GM21717 (cell line): ENCODE data around the gene OR51B4.
"Not testable (repeated sequence)": the region's sequence is repeated elsewhere in the genome, so short reads cannot be mapped to it uniquely, and the experiment has no call there.

Source experiments
- ATAC-seq: cut with Tn5 transposase; IDR thresholded peaks from one replicate; pipeline ENCODE4 v1.9.1; 2021; ENCODE audit warnings: mild to moderate bottlenecking, moderate library complexity; ENCODE audit not compliant: unreplicated experiment

The OR51B4 gene, protein sequence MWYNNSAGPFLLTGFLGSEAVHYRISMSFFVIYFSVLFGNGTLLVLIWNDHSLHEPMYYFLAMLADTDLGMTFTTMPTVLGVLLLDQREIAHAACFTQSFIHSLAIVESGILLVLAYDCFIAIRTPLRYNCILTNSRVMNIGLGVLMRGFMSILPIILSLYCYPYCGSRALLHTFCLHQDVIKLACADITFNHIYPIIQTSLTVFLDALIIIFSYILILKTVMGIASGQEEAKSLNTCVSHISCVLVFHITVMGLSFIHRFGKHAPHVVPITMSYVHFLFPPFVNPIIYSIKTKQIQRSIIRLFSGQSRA

DNA sequence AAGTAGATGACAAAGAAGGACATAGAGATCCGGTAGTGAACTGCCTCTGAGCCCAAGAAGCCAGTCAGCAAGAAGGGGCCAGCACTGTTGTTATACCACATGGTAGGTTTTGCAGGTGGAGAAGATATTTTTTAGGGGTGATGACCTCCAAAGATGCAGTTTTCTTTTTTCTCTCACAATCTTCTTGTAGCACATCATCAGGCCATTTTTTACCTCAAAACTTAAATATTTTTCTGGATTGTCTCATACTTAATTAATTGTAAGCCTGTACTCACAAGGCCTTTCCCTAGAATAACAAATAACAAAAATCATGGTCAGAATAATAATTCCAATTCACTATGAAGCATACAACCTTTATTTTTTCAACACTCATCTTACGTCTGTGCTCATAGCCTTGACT, at the start of gene OR51B4:
Gene OR51B4, minus strand, starts transcription at position 101 of the 400 bp plus-strand sequence. Its CDS starts 0 bp downstream, at position 101.
- ATAC-seq = no peak

DNA sequence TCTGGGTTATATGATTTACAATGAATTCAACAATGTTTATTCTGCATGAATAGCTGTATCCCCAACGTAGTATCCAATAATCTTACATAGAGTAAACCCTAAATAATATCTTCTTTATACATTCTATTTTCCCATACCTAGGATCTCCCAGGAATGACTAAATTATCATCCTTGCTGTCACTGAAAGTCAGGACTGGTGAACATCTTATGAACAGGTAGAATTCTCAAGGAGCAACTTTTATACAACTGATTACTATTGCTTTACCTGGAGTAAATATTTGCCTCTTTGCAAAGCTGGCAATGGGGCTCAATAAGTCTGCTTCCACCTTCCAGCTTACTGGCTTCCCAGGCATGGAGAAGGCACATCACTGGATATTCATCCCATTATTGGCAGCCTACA, 49.5 kb upstream of the OR51B4 start, which contains the start of gene OR51B6:
Gene OR51B6, plus strand, starts transcription at position 301 of the 400 bp plus-strand sequence. Its CDS starts 0 bp downstream, at position 301.
- no peak for ATAC-seq

DNA sequence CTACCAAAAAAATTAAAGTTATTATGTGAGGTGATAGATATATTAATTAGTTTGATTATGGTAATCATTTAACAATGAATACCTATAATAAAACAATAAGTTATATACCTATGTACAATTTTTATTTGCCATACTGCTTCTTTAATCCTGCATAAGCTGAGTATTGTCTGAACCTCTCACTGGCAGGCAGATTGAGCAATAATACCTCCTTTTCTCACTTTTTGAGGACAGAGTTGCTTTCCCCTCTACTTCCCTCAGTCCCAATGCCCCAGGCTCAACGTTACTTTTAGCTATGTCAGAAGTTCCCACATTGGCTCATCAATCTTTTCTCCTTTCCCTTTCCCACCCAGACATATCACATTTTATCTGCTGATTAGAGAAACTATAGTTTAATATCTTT, 47.8 kb upstream of the OR51B4 start:
- ATAC-seq = no peak

DNA sequence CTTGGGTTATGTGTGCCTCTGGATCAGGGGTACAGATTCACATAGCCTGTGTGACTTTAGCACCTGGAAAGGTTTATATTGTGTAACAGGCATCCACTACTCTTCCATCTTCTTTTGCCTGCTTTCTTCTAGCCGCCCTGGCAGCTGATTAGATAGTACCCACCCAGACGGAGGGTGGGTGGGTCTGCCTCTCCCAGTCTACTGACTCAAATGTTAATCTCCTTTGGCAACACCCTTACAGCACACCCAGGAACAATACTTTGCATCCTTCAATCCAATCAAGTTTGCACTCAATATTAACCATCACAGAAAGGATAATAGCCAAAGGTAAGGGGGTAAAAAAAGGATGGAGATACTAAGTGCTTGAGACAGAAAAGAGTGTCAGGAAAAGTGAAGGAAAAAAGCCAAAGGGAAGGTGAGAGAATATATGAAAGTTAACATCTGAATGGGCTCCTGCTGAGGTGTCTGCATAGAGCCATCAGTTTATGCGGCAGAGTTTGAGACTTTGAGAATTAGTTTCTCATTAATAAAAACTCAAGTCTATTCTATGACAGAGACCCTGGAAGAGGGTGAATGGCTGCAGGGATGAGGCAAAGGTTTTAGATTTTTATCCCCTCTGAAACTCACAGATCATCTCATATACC, 46.9 kb upstream of the OR51B4 start:
- no peak for ATAC-seq

DNA sequence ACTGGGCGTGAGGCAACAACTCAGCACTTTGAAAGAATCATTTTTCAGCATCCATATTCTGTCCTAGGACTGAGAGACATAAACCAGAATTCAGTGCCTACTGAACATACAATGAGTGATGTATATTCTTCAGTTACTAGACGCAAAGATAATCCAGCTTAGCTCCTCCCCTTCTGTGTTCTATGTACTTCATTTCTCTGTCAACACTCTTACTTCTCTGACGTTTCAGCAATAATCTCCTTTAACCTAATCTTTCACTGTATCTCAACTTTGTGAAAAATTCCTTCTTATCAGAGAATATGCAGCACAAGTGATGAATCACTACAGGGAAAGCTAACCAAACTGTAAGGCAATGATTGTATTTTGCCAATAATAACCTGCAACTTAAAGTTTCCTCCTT, 44.1 kb upstream of the OR51B4 start:
- no peak for ATAC-seq

DNA sequence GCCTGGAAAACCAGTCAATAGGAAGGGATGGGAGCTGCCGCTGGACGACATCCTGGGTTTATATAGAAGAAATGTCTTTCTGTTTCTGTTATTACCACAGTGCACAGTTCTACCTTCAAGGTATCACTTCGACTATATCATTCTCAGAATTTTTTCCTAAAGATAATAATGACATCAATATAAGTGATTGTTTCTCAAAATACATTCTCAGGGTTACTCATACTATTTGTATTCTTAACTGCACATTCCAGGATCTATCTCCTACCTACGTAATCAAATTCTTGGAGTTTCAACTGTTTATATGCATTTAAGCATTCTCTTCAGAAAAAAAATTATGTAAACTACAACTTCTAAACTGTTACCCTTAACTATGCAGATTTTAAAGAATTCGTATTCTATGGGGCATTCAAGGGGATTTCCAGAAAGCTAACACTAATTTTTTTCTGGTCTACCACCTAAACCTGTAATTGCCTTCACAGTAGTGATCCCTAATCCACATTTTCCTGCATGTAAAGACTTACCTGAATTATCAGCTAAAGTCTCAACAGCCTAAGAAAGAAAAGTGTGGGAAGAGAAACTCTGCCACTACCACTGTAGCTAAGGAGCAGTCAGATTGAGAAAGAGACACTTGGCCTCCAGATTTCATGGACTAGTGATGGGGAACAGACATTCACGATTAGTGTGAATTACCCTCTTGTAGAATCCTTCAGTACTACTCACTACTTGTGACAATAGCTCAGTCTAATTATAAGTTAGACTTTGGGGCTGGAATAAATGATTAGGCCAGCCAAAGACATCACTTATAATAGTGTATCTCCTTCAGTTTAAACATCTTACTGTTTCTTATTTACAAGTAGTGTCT, 42.0 kb upstream of the OR51B4 start, which contains the start of gene OR51B5:
Gene OR51B5, minus strand, starts transcription at position 51 of the 862 bp plus-strand sequence. Its CDS starts 0 bp downstream, at position 51.
- ATAC-seq = no peak

DNA sequence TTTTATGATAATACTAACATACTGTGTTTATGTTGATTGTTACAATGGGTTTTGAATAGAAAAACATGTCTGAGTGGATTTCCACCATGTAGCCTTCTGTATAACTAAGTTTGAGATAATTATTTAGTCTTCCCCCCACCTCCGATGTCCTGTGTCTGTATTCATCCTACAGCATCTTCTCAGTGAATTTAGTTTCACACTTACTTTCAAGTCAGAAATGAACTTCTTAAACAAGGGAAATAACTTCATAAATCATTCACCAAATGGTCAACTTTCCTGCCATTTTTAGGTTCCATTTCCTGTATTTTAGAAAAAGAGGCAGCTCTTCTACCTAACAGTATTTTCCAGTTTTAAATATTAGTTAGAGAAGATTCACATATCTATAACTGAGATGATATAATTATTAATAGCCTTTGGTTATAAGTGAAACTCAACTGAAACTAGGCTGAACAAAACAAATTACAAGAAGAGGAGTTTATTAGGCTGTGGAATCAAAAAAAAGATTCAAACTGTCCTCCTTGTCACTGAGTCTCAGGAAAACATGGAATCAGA, 38.1 kb upstream of the OR51B4 start:
- peak; percentile 68 for ATAC-seq

DNA sequence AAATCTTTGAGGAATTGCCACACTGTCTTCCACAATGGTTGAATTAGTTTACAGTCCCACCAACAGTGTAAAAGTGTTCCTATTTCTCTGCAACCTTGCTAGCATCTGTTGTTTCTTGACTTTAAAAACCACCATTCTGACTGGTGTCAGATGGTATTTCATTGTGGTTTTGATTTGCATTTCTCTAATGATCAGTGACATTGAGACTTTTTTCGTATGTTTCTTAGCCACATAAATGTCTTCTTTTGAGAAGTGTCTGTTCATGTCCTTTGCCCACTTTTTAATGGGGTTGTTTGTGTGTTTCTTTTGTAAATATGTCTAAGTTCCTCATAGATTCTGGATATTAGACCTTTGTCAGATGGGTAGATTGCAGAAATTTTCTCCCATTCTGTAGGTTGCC, 35.5 kb upstream of the OR51B4 start:
- not testable (repeated sequence) for ATAC-seq

DNA sequence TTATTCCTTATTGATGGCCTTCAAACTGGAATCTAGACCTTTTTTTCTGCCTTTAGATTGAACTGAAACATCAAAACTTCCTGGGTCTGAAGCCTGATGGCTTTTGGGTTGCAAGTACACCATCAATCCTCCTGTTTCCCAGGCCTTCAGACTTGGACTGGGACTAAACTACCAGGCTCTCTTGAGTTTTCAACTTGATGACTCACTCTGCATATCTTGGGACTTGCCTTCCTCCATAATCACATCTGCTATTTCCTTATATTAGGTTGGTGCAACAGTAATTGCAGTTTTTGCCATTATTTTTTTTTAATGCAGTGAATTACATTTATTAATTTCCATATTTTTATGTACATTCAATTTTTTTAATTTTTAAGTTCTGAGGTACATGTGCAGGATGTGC, 34.6 kb upstream of the OR51B4 start:
- ATAC-seq = no peak

DNA sequence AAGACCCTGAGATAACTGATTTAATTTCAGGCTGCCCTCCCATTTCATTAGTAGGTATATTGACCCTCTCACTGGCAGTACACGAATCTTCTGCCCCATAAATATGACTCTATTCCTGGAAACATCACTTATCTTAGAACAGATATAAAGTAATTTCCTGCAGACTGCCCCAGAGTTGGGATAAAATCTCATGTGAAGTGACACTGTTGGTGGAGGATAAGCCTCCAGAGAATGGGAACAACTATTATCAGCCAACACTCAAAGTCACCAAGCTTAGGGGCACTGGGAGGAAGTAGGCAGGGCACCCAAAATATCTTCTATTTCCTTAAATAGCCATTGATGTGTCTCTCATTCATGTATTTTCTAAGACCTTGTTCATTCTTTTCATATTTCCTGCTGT, 33.4 kb upstream of the OR51B4 start:
- no peak for ATAC-seq

DNA sequence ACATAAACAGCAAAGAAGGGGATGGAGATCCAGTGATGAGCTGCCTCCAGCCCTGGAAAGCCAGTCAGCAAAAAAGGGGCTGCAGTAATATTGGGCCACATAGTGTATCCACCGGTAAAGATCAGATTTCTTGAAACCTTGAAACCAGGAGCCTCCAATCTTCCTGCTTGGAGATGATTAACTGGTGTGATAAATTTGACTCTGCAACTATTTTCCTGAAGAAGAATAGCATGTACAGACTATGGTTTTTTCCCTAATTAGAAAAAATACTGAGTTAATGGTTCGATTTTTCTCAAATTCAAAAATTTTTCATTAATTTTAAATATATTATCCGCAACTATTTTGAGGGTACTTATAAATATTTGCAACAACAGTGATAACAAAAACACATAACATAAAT, 22.5 kb upstream of the OR51B4 start, which contains the start of gene OR51B2:
Gene OR51B2, minus strand, starts transcription at position 101 of the 400 bp plus-strand sequence. Its CDS starts 0 bp downstream, at position 101.
- no peak for ATAC-seq

DNA sequence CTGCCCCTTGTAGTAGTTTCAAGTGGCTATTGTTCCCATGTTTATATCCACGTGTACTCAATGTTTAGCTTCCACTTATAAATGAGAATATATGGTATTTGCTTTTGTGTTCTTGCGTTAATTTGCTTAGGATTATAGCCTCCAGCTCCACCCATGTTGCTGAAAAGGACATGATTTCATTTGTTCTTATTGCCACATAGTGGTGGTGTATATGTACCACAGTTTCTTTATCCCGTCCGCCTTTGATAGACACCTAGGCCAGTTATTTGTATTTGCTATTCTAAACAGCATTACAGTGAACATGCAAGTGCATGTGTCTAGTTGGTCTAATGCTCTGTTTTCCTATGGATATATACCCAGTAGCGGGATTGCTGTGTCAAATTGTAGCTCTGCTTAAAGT, 15.5 kb upstream of the OR51B4 start:
- no peak for ATAC-seq

DNA sequence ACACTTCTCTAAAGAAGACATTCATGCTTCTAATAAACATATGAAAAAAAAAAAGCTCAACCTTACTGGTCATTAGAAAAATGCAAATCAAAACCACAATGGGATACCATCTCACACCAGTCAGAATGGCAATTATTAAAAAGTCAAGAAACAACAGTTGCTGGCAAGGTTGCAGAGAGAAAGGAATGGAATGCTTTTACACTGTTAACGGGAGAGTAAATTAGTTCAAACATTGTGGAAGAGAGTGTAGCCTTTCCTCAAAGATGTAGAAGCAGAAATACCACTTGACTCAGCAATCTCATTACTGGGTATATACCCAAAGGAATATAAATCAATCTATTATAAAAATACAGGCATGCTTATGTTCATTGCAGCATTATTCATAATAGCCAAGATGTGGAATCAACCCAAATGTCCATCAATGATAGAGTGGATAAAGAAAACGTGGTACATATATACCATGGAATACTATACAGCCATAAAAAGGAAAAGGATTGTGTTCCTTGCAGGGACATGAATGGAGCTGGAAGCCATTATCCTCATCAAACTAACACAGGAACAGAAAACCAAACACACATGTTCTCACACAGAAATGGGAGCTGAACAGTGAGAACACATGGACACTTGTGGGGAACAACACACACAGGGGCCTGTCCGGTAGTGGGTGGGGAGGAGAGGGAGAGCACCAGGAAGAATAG, 11.7 kb upstream of the OR51B4 start:
- ATAC-seq = not testable (repeated sequence)

DNA sequence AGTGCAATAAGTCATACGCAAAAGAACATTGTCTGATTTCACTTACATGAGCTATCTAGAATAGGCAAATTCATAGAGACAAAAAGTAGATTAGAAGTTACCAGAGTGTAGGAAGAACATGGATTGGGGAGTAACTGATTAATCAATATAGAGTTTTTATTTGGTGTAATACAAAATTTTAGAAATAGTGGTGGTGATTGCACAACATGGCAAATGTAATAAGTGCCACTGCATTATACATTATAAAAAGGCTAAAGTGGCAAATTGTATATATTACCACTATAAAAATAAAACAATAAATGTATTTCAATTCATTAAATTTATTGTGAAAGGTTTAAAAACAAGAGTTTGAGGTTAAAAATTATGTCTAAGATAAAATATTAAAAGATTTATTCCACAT, 8.7 kb upstream of the OR51B4 start:
- no peak for ATAC-seq

DNA sequence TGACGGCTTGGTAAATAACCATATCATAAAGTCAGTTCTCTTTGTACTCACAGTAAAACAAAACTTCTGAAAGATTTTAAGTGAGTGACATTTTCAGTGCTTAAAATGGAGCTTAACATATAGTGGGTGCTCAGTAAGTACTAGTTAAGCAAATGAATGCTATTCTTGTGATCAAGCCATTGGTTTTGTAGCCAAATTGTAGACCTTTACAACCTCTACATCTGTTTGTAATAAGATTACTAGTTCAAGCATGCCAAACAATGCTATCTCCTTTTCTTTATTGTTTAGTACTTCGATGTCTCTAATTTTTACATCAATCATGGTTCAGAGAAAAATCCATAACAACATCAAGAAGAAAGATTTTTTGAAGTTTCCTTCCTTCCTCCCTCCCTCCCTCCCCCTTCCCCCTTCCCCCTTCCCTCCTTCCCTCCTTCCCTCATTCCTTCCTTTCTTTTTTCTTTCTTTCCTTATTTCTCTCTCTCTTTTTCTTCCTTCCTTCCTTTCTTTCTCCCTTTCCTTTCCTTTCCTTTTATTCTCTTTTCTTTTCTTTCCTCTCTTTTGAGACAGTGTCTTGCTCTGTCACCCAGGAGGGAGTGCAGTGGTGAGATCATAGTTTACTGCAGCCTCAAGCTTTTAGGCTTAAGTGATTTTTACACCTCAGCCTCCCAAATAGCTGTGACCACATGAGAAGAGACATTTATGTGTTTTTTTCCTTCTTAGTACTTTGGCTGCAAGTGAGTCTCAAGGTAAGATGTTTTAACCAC, 5.7 kb upstream of the OR51B4 start:
- no peak for ATAC-seq

DNA sequence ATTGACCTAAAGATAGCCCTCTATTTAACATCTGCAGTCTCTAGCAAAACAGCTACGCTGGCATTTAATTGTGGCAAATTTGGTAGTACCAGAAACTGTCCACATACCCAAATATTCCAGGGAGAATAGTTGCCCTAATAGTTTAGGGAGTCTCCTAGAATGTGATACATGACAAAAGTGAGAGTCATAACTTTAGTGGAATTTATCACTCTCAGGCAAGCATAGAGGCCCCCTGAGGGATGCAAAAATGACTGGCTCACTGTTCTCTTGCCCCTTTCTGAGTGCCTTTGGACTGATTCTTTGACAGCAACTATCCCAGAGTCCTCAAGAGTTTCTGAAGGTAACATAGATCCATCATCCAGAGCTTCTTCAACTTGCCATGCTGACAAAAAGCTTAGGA, 2.3 kb upstream of the OR51B4 start:
- no peak for ATAC-seq

DNA sequence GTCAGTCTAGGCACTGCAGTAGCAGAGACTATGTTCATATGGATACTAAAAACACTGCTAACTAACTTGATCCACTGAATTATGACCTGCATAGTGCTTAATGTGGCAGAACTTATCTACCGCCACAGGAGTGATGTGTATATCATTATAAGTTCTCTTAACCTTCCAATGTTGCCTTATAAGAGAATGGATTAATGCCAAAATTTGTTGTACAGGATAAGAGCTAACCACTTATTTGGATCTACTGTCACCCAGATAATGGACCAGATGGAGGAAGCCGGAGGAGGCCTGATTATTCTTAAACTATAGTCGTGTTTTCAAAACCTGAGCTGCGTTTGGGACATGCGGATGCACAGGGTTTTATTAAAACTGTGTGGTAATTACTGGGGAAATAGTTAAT, 1.9 kb upstream of the OR51B4 start:
- ATAC-seq = no peak

DNA sequence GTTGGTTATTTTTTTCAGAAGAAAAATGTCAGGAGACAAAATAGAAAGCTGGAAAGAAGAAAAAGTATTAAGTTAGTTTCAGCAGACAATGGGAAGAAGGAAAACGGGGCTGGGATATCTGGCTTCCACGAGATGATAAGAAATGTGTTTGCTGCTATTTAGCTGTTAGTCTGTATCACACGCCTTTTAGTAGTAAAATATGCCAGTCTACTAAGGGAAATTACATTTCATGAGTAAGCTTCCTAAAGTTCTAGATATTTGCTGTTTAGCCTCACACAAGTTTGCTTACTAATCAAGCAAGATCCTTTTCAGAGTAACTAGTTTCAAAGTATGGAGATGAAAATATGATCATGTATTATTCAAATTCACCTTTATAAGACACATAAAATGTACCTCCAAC, 1.5 kb downstream of the OR51B4 start:
- ATAC-seq = no peak

DNA sequence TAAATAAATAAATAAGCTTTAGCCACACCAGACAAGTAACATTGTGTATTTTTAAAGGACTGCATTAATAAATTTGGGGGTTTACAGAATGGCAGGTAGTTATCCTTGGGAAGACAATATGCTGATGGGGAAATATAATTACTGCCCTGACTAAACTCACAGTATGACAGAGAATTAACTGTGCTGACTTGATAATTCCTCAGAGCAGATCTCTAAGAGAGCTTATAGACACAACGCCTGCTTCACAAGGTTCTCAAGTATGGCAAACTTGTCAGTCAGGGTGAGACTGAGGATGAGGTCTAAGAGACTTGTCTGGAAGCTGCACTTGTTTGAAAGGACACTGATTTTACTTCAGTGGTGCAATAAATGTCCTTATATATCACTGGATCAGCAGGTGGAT, 3.3 kb downstream of the OR51B4 start:
- no peak for ATAC-seq
